Testis (tissue), 3 donors: ENCODE results near the gene TSGA10IP. TPM values are rescaled to one million over a fixed set of nuclear protein-coding genes. Genes with fewer than 3 reads are reported as not detected.

Experiments
- DNase-seq: peaks from one replicate; pipeline ENCODE4 v3.0.0-alpha.2; 2019
- H3K27ac ChIP-seq, 2 donors: fragments of 200-600 bp; sonication (generic); one replicate each; pipeline ENCODE4 v1.5.1; 2019
- H3K27me3 ChIP-seq: fragments of 200-600 bp; sonication (generic); one replicate; pipeline ENCODE4 v1.5.1; 2019
- H3K36me3 ChIP-seq: fragments of 200-600 bp; sonication (generic); one replicate; pipeline ENCODE4 v1.5.1; 2017; ENCODE audit warnings: low read depth; ENCODE audit errors: missing control alignments
- H3K4me1 ChIP-seq: fragments of 200-600 bp; sonication (generic); one replicate; pipeline ENCODE4 v1.5.1; 2019
- H3K4me3 ChIP-seq, 2 donors: fragments of 200-600 bp; sonication (generic); one replicate each; pipeline ENCODE4 v1.5.1; 2017 to 2019
- H3K9me3 ChIP-seq: fragments of 200-600 bp; sonication (generic); one replicate; pipeline ENCODE4 v1.5.1; 2017
- POLR2A ChIP-seq: fragments of 450-650 bp; IDR thresholded peaks from one replicate; pipeline ENCODE4 v1.6.1; 2017; ENCODE audit warnings: antibody characterized with exemption, mild to moderate bottlenecking, moderate library complexity
- WGBS, 2 donors: methylation state at CpG; one replicate each; pipeline ENCODE4 v1.1.5; 2018; 5-methylcytosine and 5-hydroxymethylcytosine counted together
- intact Hi-C: fragments of 100-400 bp; cut with DNase I; formaldehyde crosslinking; loops from one replicate; pipeline ENCODE4 v1.15.1; 2023; ENCODE audit warnings: low total_unique reads
- polyA plus RNA-seq: library from polyadenylated mRNA; stranded (reverse); fragments of 350-450 nt; fragmentation: Illumina TruSeq; extraction: RNeasy Lipid Tissue Mini Kit (QIAGEN cat#74804); gene quantifications from one replicate; pipeline ENCODE4 v1.2.3, GENCODE V29; 2014; ENCODE audit warnings: low read depth, low replicate concordance; ENCODE audit not compliant: insufficient read depth
- total RNA-seq, 2 donors: library from RNA; depleted of rRNA; stranded (reverse); fragments of >200 nt; gene quantifications; one replicate each; pipeline ENCODE4 v1.2.3, GENCODE V29; 2016
- TF ChIP-seq, protein P1 (sequence below), 3 experiments: fragments of 450-650 bp in 2 of 3; fragments of 200-600 bp in 1 of 3; sonication (generic) in 1 of 3; IDR thresholded peaks; one replicate each; pipeline ENCODE4 v1.5.1; 2016 to 2019; ENCODE audit warnings: antibody characterized with exemption in 3 of 3, mild to moderate bottlenecking in 2 of 3, moderate library complexity in 1 of 3

Gene TSGA10IP
- total and polyA plus RNA-seq, 3 donors from 2014 or later: 5.4 to 17.8 (median 5.5) TPM

DNA sequence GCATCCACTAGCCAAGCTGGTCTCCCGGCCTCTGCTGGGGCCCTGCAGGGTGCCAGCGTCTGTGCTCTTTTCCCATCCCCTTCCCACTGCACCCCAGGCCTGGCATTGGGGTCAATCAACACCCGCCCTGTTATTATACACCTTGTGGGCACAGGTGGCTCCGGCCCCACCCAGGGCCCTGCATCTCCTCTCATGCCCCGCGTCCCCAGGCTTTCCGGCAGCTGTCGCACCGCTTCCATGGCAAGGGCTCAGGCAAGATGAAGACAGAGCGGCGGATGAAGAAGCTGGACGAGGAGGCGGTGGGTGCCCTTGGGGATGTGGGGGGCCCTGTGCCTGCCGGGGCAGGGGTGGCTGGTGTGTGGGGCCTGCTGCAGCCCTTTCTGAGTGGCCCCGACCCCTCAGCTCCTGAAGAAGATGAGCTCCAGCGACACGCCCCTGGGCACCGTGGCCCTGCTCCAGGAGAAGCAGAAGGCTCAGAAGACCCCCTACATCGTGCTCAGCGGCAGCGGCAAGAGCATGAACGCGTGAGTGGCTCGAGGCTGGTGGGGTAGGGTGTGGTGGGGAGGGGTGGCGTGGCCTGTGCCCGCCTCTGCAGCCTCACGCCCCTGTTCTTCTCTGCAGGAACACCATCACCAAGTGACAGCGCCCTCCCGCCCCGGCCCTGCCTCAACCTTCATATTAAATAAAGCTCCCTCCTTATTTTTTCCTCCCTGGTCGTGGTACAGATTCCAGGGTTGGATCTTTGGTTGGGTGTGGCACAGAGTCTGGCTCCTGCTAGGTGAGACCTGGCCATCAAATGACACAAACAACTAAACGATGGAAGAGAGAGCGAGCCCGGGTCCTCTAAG, 33.3 kb downstream of the TSGA10IP start:
- H3K27me3 ChIP-seq: no peaks in the 10 kb centered on the region
- no peaks in the 10 kb centered on the region for H3K9me3 ChIP-seq
- no peaks in the 10 kb centered on the region for H3K36me3 ChIP-seq
- DNase-seq: no peak
- H3K4me3 ChIP-seq: no peak overlapping the region
- no peaks in the 10 kb centered on the region for H3K4me1 ChIP-seq
- intact Hi-C loops: no loop called here
- TF ChIP-seq, protein P1, sequence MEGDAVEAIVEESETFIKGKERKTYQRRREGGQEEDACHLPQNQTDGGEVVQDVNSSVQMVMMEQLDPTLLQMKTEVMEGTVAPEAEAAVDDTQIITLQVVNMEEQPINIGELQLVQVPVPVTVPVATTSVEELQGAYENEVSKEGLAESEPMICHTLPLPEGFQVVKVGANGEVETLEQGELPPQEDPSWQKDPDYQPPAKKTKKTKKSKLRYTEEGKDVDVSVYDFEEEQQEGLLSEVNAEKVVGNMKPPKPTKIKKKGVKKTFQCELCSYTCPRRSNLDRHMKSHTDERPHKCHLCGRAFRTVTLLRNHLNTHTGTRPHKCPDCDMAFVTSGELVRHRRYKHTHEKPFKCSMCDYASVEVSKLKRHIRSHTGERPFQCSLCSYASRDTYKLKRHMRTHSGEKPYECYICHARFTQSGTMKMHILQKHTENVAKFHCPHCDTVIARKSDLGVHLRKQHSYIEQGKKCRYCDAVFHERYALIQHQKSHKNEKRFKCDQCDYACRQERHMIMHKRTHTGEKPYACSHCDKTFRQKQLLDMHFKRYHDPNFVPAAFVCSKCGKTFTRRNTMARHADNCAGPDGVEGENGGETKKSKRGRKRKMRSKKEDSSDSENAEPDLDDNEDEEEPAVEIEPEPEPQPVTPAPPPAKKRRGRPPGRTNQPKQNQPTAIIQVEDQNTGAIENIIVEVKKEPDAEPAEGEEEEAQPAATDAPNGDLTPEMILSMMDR (IDR thresholded peaks at IDR 0.05): no peak
- TF ChIP-seq POLR2A: no peak
- 91 to 93% methylated on average over 18 to 34 of the region's 34 CpGs for WGBS, 2 donors
- H3K27ac ChIP-seq: no peak overlapping the region

DNA sequence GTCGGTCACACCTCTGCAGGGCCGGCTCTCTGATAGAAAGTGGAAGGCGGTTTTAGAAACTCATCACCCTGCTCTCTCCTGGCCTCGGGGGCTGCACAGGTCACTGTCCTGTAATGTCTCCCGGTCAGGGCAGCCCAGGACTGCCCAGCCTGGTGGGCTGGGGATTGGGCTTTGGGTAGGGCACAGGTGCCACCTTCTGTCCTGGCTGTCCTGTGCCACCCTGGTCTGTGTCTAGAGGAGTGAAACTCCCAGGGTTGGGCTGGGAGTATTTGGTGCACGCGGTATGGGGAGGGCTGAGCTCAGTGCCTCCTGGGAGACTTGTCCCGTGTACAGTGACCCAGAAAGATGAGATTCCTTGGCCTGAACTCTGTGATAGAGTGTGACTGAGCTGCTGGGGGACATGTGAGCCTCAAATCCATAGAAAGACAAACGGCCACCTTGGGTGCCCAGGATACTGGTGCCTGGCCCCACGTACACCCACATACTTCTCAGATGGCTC, 34.0 kb downstream of the TSGA10IP start:
- Histone ChIP-seq H3K4me1 (no peaks in the 10 kb centered on the region), H3K27ac (no peak overlapping the region), H3K4me3 (no peak overlapping the region), H3K9me3 (no peaks in the 10 kb centered on the region), H3K36me3 (no peaks in the 10 kb centered on the region), H3K27me3 (no peaks in the 10 kb centered on the region)
- no peak for TF ChIP-seq POLR2A
- TF ChIP-seq, protein P1 (IDR thresholded peaks at IDR 0.05): no peak
- intact Hi-C loops: no loop called here
- 84 to 86% methylated on average over 7 to 10 of the region's 10 CpGs for WGBS, 2 donors
- no peak for DNase-seq

DNA sequence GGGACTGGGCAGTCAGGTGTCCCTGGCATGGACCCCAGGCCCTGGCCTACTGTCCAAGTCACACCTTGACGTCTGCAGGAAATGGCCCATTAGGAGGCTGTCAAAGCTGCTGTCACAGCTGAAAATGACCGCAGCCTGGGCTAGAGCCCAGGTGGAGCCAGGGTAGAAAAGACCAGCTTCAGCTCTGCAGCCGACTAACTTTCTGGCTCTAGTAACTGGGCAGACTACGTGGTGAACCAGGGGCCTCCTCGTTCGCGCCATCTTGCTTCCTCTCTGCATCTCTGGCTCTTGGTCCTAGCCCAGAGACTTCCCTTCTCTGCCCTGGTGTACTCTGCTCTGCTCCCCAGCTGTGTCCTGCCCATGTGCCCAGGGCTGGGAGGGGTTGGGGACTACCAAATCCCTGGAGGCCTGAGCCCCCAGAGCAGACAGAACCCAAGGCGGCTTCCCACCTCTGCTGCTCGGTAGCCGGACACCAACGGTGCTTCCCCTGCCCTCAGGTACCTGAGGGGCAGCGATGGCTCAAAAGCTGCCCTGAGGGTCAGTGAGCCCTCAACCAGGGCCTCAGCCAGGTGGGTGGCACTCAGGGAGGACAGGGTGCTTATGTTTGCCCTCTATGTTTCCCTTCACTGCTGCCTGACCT, 35.9 kb downstream of the TSGA10IP start:
- WGBS, 2 donors: 80 to 81% methylated on average over 12 of the region's 12 CpGs
- no peaks in the 10 kb centered on the region for H3K36me3 ChIP-seq
- H3K27me3 ChIP-seq: no peaks in the 10 kb centered on the region
- DNase-seq: no peak
- intact Hi-C loops: loop anchor here (10.0 kb wide), 1 partner anchor 96 kb away; the partner anchor contains the start of gene FIBP
- TF ChIP-seq, protein P1 (IDR thresholded peaks at IDR 0.05): no peak
- TF ChIP-seq POLR2A: no peak
- H3K4me3 ChIP-seq: no peak overlapping the region
- H3K27ac ChIP-seq: no peak overlapping the region
- no peaks in the 10 kb centered on the region for H3K4me1 ChIP-seq
- H3K9me3 ChIP-seq: no peaks in the 10 kb centered on the region

DNA sequence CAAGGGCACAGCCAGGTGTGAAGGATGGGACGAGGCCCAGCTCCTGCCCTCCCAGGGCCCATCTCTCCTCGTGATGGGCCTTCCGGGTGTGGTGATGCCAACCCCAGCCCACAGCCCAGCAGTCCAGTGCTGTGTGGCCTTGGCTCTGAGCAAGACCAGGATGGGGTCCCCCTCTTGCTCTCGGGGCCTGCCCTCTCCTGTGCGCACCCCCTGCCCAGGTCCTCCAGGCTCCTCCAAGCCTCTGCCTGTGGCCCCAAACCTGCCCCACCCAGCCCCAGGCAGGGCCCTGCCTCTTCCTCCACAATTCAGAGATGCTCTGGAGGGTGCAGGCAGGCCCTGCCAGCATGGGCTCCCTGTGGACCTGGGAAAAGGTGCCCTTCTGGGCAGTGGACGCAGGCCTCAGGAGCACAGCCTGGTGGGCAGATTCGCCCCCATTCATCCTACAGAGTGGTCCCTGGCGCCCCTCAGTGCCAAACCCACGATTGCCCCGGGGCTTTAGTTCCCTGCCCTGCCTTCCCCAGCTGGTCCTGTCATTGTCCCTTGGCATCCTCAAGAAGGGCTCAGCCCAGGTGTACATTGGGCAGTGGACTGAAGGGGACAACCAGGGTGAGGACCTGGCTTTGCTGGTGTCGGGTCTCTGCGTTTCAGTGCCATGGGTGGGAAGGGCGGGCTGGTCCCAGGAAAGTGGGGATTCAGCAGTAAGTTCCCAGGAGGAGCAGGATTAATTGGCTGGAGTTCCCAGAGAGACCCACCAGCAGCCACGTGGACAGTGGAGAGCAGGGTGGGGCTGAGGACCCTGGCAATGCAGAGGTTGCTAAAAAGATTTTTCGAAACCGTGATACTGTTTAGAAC, 36.9 kb downstream of the TSGA10IP start:
- 69 to 70% methylated on average over 13 to 16 of the region's 16 CpGs for WGBS, 2 donors
- H3K4me3 ChIP-seq: no peak overlapping the region
- no peak for DNase-seq
- no peaks in the 10 kb centered on the region for H3K9me3 ChIP-seq
- TF ChIP-seq POLR2A: no peak
- TF ChIP-seq, protein P1 (IDR thresholded peaks at IDR 0.05): no peak
- no peaks in the 10 kb centered on the region for H3K27me3 ChIP-seq
- no peaks in the 10 kb centered on the region for H3K4me1 ChIP-seq
- H3K36me3 ChIP-seq: no peaks in the 10 kb centered on the region
- intact Hi-C loops: loop anchor here (10.0 kb wide), 1 partner anchor 97 kb away; the partner anchor contains the start of gene FIBP
- no peak overlapping the region for H3K27ac ChIP-seq
